Suprapubic skin (tissue), 4 donors: ENCODE data around the gene KIF13A. TPM values are rescaled to one million over a fixed set of nuclear protein-coding genes. Genes with fewer than 3 reads are reported as not detected.
"Not testable (repeated sequence)": the region's sequence is repeated elsewhere in the genome, so short reads cannot be mapped to it uniquely, and the experiment has no call there.

ENCODE experiments used
- DNase-seq, 2 donors: peaks; one replicate each; pipeline ENCODE4 v3.0.0-alpha.2; 2019; ENCODE audit warnings: low spot score in 2 of 2
- H3K27ac ChIP-seq: fragments of 200-600 bp; sonication (generic); one replicate; pipeline ENCODE4 v1.5.1; 2019
- H3K27me3 ChIP-seq: fragments of 200-600 bp; sonication (generic); one replicate; pipeline ENCODE4 v1.5.1; 2019
- H3K36me3 ChIP-seq: fragments of 200-600 bp; sonication (generic); one replicate; pipeline ENCODE4 v1.5.1; 2019
- H3K4me1 ChIP-seq: fragments of 200-600 bp; sonication (generic); one replicate; pipeline ENCODE4 v1.5.1; 2019
- H3K4me3 ChIP-seq: fragments of 200-600 bp; sonication (generic); one replicate; pipeline ENCODE4 v1.5.1; 2019; ENCODE audit warnings: mild to moderate bottlenecking
- H3K9me3 ChIP-seq: fragments of 200-600 bp; sonication (generic); one replicate; pipeline ENCODE4 v1.5.1; 2019
- EP300 ChIP-seq: sonication (generic); formaldehyde crosslinking; IDR thresholded peaks from one replicate; pipeline ENCODE4 v1.6.1; 2017; ENCODE audit warnings: antibody characterized with exemption
- POLR2A ChIP-seq, 2 donors: fragments of 450-650 bp; IDR thresholded peaks; one replicate each; pipeline ENCODE4 v1.6.1; 2017; ENCODE audit warnings: antibody characterized with exemption in 2 of 2, mild to moderate bottlenecking in 2 of 2, moderate library complexity in 2 of 2
- POLR2AphosphoS5 ChIP-seq, 3 donors: sonication (generic); formaldehyde crosslinking; IDR thresholded peaks; one replicate each; pipeline ENCODE4 v1.6.1; 2017; ENCODE audit warnings: antibody characterized with exemption in 3 of 3
- WGBS: methylation state at CpG from one replicate; pipeline ENCODE4 v1.1.5; 2018; 5-methylcytosine and 5-hydroxymethylcytosine counted together
- total RNA-seq, 4 donors: library from RNA; depleted of rRNA; stranded (reverse); fragments of >200 nt; gene quantifications; one replicate each; pipeline ENCODE4 v1.1.0, GENCODE V29; 2016
- TF ChIP-seq, protein P1 (sequence below), 2 donors: fragments of 200-600 bp in 1 of 2; fragments of 450-650 bp in 1 of 2; sonication (generic) in 1 of 2; IDR thresholded peaks; one replicate each; pipeline ENCODE4 v1.5.1; 2016 to 2019; ENCODE audit warnings: antibody characterized with exemption in 2 of 2, mild to moderate bottlenecking in 1 of 2, moderate library complexity in 1 of 2

Gene KIF13A
- total RNA-seq, 4 donors from 2014 or later = 73.0 to 91.9 (median 78.9) TPM

DNA sequence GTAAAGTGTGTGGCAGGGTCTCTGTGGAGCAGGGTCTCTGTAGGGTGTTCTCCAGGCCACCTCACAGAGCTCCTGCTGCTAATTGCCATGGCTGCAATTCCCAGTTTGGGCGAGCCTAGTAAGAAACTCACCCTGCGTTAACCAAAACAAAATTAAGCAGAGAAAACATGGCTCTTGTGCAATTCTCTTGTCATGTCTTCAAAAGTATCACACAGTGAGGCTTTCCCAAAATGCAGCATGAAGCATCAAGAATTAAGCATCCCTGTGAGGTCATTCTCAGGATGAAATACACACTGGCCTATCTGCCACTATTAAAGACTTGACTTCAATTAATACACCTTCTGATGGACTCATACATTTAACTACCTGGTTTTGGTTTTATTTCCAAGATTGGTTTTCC is 72.8 kb downstream of the KIF13A start:
- 69% methylated on average over 2 of the region's 2 CpGs for WGBS

DNA sequence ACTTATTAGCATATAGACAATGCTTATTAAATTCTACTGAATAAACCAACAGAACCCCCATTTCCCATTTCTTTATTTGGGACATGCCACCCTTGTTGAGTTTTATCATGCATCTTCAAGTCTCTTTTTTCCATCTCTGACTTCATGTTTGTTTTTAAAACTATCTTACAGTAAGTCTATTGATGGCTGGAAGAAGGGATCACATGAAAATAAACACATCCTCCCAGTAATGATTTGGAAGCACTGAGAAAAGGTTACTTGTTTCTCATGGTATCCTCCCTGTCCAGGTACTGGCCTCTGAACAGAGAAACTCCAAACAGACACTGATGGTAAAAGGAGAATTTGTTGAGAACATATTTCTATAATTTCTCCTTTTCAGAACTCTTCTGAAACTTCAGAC is 74.9 kb downstream of the KIF13A start:
- no peaks in the 10 kb centered on the region for H3K36me3 ChIP-seq
- TF ChIP-seq POLR2A (IDR thresholded peaks at IDR 0.05) (no peak), POLR2AphosphoS5 (IDR thresholded peaks at IDR 0.05) (no peak), EP300 (no peak)
- TF ChIP-seq, protein P1, sequence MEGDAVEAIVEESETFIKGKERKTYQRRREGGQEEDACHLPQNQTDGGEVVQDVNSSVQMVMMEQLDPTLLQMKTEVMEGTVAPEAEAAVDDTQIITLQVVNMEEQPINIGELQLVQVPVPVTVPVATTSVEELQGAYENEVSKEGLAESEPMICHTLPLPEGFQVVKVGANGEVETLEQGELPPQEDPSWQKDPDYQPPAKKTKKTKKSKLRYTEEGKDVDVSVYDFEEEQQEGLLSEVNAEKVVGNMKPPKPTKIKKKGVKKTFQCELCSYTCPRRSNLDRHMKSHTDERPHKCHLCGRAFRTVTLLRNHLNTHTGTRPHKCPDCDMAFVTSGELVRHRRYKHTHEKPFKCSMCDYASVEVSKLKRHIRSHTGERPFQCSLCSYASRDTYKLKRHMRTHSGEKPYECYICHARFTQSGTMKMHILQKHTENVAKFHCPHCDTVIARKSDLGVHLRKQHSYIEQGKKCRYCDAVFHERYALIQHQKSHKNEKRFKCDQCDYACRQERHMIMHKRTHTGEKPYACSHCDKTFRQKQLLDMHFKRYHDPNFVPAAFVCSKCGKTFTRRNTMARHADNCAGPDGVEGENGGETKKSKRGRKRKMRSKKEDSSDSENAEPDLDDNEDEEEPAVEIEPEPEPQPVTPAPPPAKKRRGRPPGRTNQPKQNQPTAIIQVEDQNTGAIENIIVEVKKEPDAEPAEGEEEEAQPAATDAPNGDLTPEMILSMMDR (IDR thresholded peaks at IDR 0.05) = no peak
- no peaks in the 10 kb centered on the region for H3K9me3 ChIP-seq
- DNase-seq = no peak
- no peak overlapping the region for H3K27ac ChIP-seq
- no peak overlapping the region for H3K4me3 ChIP-seq
- no peaks in the 10 kb centered on the region for H3K27me3 ChIP-seq
- peaks cover 19% of the 10 kb centered on the region for H3K4me1 ChIP-seq

More for the DNA sequence above, 72.8 kb downstream of the KIF13A start:
- Histone ChIP-seq H3K27me3 (no peaks in the 10 kb centered on the region), H3K9me3 (no peaks in the 10 kb centered on the region), H3K36me3 (no peaks in the 10 kb centered on the region), H3K4me1 (peaks cover 10% of the 10 kb centered on the region), H3K4me3 (no peak overlapping the region), H3K27ac (no peak overlapping the region)
- no peak for TF ChIP-seq EP300
- no peak for TF ChIP-seq POLR2AphosphoS5 (IDR thresholded peaks at IDR 0.05)
- TF ChIP-seq, protein P1 (IDR thresholded peaks at IDR 0.05) = no peak
- TF ChIP-seq POLR2A (IDR thresholded peaks at IDR 0.05) = no peak
- DNase-seq = no peak

DNA sequence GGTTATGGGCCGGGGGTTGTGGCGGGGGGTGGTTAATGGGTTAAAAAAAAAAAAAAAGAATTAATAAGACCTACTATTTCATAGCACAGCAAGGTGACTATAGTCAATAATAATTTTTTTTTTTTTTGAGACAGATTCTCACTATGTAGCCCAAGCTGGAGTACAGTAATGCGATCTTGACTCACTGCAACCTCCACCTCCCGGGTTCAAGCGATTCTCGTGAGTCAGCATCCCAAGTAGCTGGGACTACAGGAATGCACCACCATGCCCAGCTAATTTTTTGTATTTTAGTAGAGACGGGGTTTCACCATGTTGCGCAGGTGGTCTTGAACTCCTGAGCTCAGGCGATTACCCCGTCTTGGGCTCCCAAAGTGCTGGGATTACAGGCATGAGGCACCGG is 75.8 kb downstream of the KIF13A start:
- H3K4me1 ChIP-seq = peaks cover 26% of the 10 kb centered on the region
- not testable (repeated sequence) for DNase-seq, H3K27ac ChIP-seq, H3K9me3 ChIP-seq, H3K27me3 ChIP-seq, H3K4me3 ChIP-seq, H3K36me3 ChIP-seq
- 88% methylated on average over 11 of the region's 11 CpGs for WGBS

DNA sequence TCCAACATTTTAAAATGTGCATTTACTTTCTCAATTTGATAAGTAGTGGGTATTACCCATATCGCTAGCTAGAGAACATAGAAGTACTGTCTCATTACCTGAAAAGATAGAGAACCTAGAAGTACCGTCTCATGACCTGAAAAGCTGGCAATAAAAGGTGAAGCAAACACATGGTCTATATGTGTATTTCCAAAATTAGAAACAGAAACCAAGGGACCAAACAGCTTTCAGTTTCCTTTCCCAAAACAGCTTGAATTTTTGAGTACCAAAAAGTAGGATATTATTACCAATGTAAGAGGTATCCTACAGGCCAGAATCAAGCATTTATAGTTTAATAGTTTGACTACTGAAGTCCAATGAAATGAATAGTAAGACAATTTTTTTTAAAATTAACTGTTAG is 77.2 kb downstream of the KIF13A start:
- no peaks in the 10 kb centered on the region for H3K9me3 ChIP-seq
- H3K4me1 ChIP-seq = peaks cover 33% of the 10 kb centered on the region
- WGBS = 64% methylated on average over 2 of the region's 2 CpGs
- no peak for TF ChIP-seq POLR2A (IDR thresholded peaks at IDR 0.05)
- TF ChIP-seq EP300 = no peak
- TF ChIP-seq, protein P1 (IDR thresholded peaks at IDR 0.05) = no peak
- TF ChIP-seq POLR2AphosphoS5 (IDR thresholded peaks at IDR 0.05) = no peak
- H3K36me3 ChIP-seq = no peaks in the 10 kb centered on the region
- DNase-seq = no peak
- no peak overlapping the region for H3K27ac ChIP-seq
- H3K27me3 ChIP-seq = no peaks in the 10 kb centered on the region
- H3K4me3 ChIP-seq = no peak overlapping the region

DNA sequence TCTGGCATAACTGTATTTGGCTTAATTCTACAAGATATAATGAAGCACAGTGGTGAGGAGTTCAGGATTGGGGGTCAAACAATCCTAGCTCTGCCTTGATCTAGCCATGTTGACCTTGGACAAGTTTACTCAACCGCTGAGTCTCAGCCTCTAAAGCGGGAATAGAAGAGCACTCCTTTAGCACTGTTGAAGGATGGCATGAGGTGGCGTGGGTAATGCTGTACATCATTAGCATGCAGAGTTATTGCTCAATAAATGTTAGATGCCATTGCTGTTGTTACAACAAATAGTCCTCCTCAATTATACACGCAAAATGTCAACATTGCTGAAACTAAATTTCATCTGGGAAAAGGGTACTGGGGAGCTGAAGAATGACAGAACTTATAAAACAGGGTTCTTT is 78.6 kb downstream of the KIF13A start:
- TF ChIP-seq EP300 (no peak), POLR2AphosphoS5 (IDR thresholded peaks at IDR 0.05) (no peak), POLR2A (IDR thresholded peaks at IDR 0.05) (no peak)
- TF ChIP-seq, protein P1 (IDR thresholded peaks at IDR 0.05) = no peak
- Histone ChIP-seq H3K27me3 (no peaks in the 10 kb centered on the region), H3K36me3 (no peaks in the 10 kb centered on the region), H3K4me3 (no peak overlapping the region), H3K4me1 (peaks cover 36% of the 10 kb centered on the region), H3K27ac (no peak overlapping the region), H3K9me3 (no peaks in the 10 kb centered on the region)
- DNase-seq = no peak
- WGBS = 86% methylated on average over 4 of the region's 4 CpGs
